Measurements from ENCODE around the gene CFHR3. TPM values are rescaled to one million over a fixed set of nuclear protein-coding genes. Genes with fewer than 3 reads are reported as not detected.
"Not testable (repeated sequence)": the region's sequence is repeated elsewhere in the genome, so short reads cannot be mapped to it uniquely, and the experiment has no call there.

Gene CFHR3
- total RNA-seq, 6 experiments from 2014 or later = not detected

DNA sequence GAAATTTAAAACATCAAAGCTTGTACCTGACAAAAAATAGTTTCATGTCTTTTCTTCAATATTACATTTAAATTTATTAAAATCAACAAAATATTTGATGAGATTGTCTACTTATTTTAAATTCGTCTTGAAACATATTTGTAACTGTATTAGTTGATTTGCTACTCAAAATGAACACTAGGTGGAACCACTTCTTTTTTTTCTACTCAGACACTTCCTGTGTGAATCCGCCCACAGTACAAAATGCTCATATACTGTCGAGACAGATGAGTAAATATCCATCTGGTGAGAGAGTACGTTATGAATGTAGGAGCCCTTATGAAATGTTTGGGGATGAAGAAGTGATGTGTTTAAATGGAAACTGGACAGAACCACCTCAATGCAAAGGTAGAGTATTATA lies 53.2 kb downstream of the CFHR3 start:
- TF ChIP-seq, protein P1, sequence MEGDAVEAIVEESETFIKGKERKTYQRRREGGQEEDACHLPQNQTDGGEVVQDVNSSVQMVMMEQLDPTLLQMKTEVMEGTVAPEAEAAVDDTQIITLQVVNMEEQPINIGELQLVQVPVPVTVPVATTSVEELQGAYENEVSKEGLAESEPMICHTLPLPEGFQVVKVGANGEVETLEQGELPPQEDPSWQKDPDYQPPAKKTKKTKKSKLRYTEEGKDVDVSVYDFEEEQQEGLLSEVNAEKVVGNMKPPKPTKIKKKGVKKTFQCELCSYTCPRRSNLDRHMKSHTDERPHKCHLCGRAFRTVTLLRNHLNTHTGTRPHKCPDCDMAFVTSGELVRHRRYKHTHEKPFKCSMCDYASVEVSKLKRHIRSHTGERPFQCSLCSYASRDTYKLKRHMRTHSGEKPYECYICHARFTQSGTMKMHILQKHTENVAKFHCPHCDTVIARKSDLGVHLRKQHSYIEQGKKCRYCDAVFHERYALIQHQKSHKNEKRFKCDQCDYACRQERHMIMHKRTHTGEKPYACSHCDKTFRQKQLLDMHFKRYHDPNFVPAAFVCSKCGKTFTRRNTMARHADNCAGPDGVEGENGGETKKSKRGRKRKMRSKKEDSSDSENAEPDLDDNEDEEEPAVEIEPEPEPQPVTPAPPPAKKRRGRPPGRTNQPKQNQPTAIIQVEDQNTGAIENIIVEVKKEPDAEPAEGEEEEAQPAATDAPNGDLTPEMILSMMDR (IDR thresholded peaks at IDR 0.05) = peak; percentile 18; the same call in 1 of the 2 replicates
- H3K4me3 Mint-ChIP-seq; H3K27ac Mint-ChIP-seq; H3K9me3 Mint-ChIP-seq; H3K27me3 Mint-ChIP-seq (ENCODE audit: insufficient read depth); H3K4me1 Mint-ChIP-seq (ENCODE audit: low read depth); H3K36me3 Mint-ChIP-seq (ENCODE audit: low read depth): not testable (repeated sequence)
- peak; percentile 26 for DNase-seq

Other genes starting within 250 kb of the CFHR3 start
- 1 to 10 TPM in 2 of 6 experiments, under 1 TPM in 4; 0.23 to 1.4 (median 0.32) TPM for gene KCNT2, start 166.4 kb upstream of the CFHR3 start, total RNA-seq (2021; fragmentation: NEBNext Ultra II Directional; extraction: Animal tissue kit (Norgen Biotek cat#: 25700))
- gene CFH, start 122.8 kb upstream of the CFHR3 start, total RNA-seq (2021; fragmentation: NEBNext Ultra II Directional; extraction: Animal tissue kit (Norgen Biotek cat#: 25700)) = 10 to 100 TPM; 19.8 to 23.1 (median 21.0) TPM
- under 1 TPM in 2 of 6 experiments, not detected in 4; 0.20 to 0.26 TPM for gene CFHR1, start 44.9 kb downstream of the CFHR3 start, total RNA-seq (2021; fragmentation: NEBNext Ultra II Directional; extraction: Animal tissue kit (Norgen Biotek cat#: 25700))
- not detected for gene CFHR4, start 113.2 kb downstream of the CFHR3 start, total RNA-seq (2021; fragmentation: NEBNext Ultra II Directional; extraction: Animal tissue kit (Norgen Biotek cat#: 25700))
- not detected for gene CFHR2, start 168.9 kb downstream of the CFHR3 start, total RNA-seq (2021; fragmentation: NEBNext Ultra II Directional; extraction: Animal tissue kit (Norgen Biotek cat#: 25700))
- not detected for gene CFHR5, start 202.7 kb downstream of the CFHR3 start, total RNA-seq (2021; fragmentation: NEBNext Ultra II Directional; extraction: Animal tissue kit (Norgen Biotek cat#: 25700))